Erythroblast (primary cell): Measurements from ENCODE around the gene SWI5.

Source experiments
- GATA1 ChIP-seq: IDR thresholded peaks from 2 replicates; pipeline ENCODE4 v1.6.1; 2011; ENCODE audit warnings: low read depth, mild to moderate bottlenecking, control low read depth, low read length, moderate library complexity
- POLR2A ChIP-seq: IDR thresholded peaks from 2 replicates; pipeline ENCODE4 v1.6.1; 2011; ENCODE audit warnings: mild to moderate bottlenecking, low read length

GRCh38 chr9:128242828-128243214 is 33.3 kb upstream of the SWI5 start:
- TF ChIP-seq POLR2A (no peak), GATA1 (no peak)
